HepG2 (cell line): ENCODE data around the gene HSPA1A. TPM values are rescaled to one million over a fixed set of nuclear protein-coding genes. Genes with fewer than 3 reads are reported as not detected.

ENCODE experiments used
- ARID5B ChIP-seq: IDR thresholded peaks from 2 replicates; pipeline ENCODE4 v1.4.0; 2020; ENCODE audit warnings: mild to moderate bottlenecking, missing genetic modification reagents
- ATF2 ChIP-seq: sonication (generic); formaldehyde crosslinking; IDR thresholded peaks from 2 replicates; pipeline ENCODE4 v1.4.0; 2020; ENCODE audit warnings: missing genetic modification reagents
- BCL6 ChIP-seq: IDR thresholded peaks from 2 replicates; pipeline ENCODE4 v1.6.1; 2016; ENCODE audit warnings: missing genetic modification reagents, missing compliant biosample characterization
- ELF1 ChIP-seq: sonication (generic); formaldehyde crosslinking; IDR thresholded peaks from 2 replicates; pipeline ENCODE4 v1.4.0; 2020; ENCODE audit warnings: missing genetic modification reagents
- ETV6 ChIP-seq: sonication (generic); formaldehyde crosslinking; conservative IDR thresholded peaks from 2 replicates; pipeline ENCODE4 v1.4.0; 2020; ENCODE audit warnings: missing genetic modification reagents
- FOXJ3 ChIP-seq: sonication (generic); formaldehyde crosslinking; IDR thresholded peaks from 2 replicates; pipeline ENCODE4 v1.4.0; 2020; ENCODE audit warnings: missing genetic modification reagents, mild to moderate bottlenecking, borderline replicate concordance
- GATAD1 ChIP-seq: IDR thresholded peaks from 2 replicates; pipeline ENCODE4 v1.6.1; 2016; ENCODE audit warnings: missing genetic modification reagents, missing compliant biosample characterization
- HNF1A ChIP-seq, 2 experiments: sonication (generic) in 1 of 2; formaldehyde crosslinking in 1 of 2; IDR thresholded peaks; 2 replicates each; pipeline versions ENCODE4 v1.4.0 to v1.6.1; 2016 to 2020; ENCODE audit warnings: borderline replicate concordance in 1 of 2, low read depth in 1 of 2, mild to moderate bottlenecking in 1 of 2, missing genetic modification reagents in 1 of 2
- KDM4B ChIP-seq: sonication (generic); formaldehyde crosslinking; IDR thresholded peaks from 2 replicates; pipeline ENCODE4 v1.4.0; 2020; ENCODE audit warnings: missing genetic modification reagents
- LCORL ChIP-seq, 2 experiments: fragments of 450-650 bp in 1 of 2; sonication (generic) in 1 of 2; formaldehyde crosslinking in 1 of 2; IDR thresholded peaks; 2 replicates each; pipeline versions ENCODE4 v1.5.0 to v1.6.1; 2017 to 2020; ENCODE audit warnings: antibody characterized with exemption in 1 of 2, missing genetic modification reagents in 1 of 2
- MAFK ChIP-seq, 2 experiments: IDR thresholded peaks in 1 of 2; conservative IDR thresholded peaks in 1 of 2; 2 replicates each; pipeline ENCODE4 v1.6.1; 2011; ENCODE audit warnings: improper control_type of control experiment in 2 of 2, low read length in 2 of 2
- MIER3 ChIP-seq: IDR thresholded peaks from 2 replicates; pipeline ENCODE4 v1.6.1; 2016; ENCODE audit warnings: missing compliant biosample characterization, borderline replicate concordance
- NCOA2 ChIP-seq: sonication (generic); formaldehyde crosslinking; IDR thresholded peaks from 2 replicates; pipeline ENCODE4 v1.8.0; 2022; ENCODE audit warnings: inconsistent platforms
- NR2F6 ChIP-seq, 2 experiments: IDR thresholded peaks; 2 replicates each; pipeline ENCODE4 v1.6.1; 2016; ENCODE audit warnings: antibody characterized with exemption in 1 of 2, mild to moderate bottlenecking in 1 of 2
- ZBTB21 ChIP-seq: sonication (generic); formaldehyde crosslinking; IDR thresholded peaks from 2 replicates; pipeline ENCODE4 v1.4.0; 2020; ENCODE audit warnings: missing genetic modification reagents
- ZBTB25 ChIP-seq: IDR thresholded peaks from 2 replicates; pipeline ENCODE4 v1.6.1; 2018; ENCODE audit warnings: missing genetic modification reagents
- ZMYM2 ChIP-seq: sonication (generic); formaldehyde crosslinking; IDR thresholded peaks from 2 replicates; pipeline ENCODE4 v1.8.0; 2022; ENCODE audit warnings: mild to moderate bottlenecking, missing genetic modification reagents
- ZMYM3 ChIP-seq: sonication (generic); formaldehyde crosslinking; IDR thresholded peaks from 2 replicates; pipeline ENCODE4 v1.5.1; 2020; ENCODE audit warnings: mild to moderate bottlenecking, missing genetic modification reagents
- polyA plus RNA-seq, 8 experiments: library from polyadenylated mRNA; depleted of rRNA in 3 of 8; stranded (reverse) in 7 of 8; unstranded in 1 of 8; fragments of >200 nt; fragmentation: Illumina TruSeq in 4 of 8; extraction: Trizol in 4 of 8; gene quantifications; 2 replicates each; pipeline versions ENCODE4 v1.2.1 to v1.2.3, GENCODE V29; 2011 to 2016; ENCODE audit warnings: low read depth in 4 of 8, missing spikeins in 1 of 8, mixed read lengths in 1 of 8; ENCODE audit not compliant: insufficient read depth in 1 of 8
- total RNA-seq, 5 experiments: library from RNA; depleted of rRNA; stranded (reverse); fragments of >200 nt; fragmentation: Illumina TruSeq; extraction: Trizol; gene quantifications; 2 replicates each; pipeline ENCODE4 v1.2.3, GENCODE V29; 2016; ENCODE audit warnings: low read depth in 1 of 5

Gene HSPA1A
- total and polyA plus RNA-seq, 2 of the 13 experiments (the other 11 are each of a cell fraction or from before 2014, with no cell fraction given) = 44.5 to 85.0 TPM

GRCh38 chr6:31769684-31770371 lies 45.5 kb upstream of the HSPA1A start (continued):
- no peak for TF ChIP-seq HNF1A (IDR thresholded peaks at IDR 0.05; ENCODE audit: low read depth)
- 0 out of 2 replicates have a peak, but pooled peaks have one; percentile 17 for TF ChIP-seq HNF1A (CRISPR knock-in tag; IDR thresholded peaks at IDR 0.05; ENCODE audit: borderline replicate concordance)
- TF ChIP-seq ARID5B = peak; percentile 61
- TF ChIP-seq ZMYM3 (CRISPR knock-in tag) = peak; percentile 46; the same call in 1 of the 2 replicates
- TF ChIP-seq LCORL (IDR thresholded peaks at IDR 0.05) = no peak
- peak; percentile 81 for TF ChIP-seq LCORL (CRISPR knock-in tag; IDR thresholded peaks at IDR 0.05)
- TF ChIP-seq KDM4B (CRISPR knock-in tag) = peak; percentile 83; the same call in 1 of the 2 replicates
- TF ChIP-seq NCOA2 (CRISPR knock-in tag) = 0 out of 2 replicates have a peak, but pooled peaks have one; percentile 21
- TF ChIP-seq MIER3 (CRISPR knock-in tag) = peak; percentile 75; the same call in 1 of the 2 replicates
- TF ChIP-seq ZBTB25 (CRISPR knock-in tag) = peak; percentile 61; the same call in 1 of the 2 replicates
- TF ChIP-seq ZMYM2 (CRISPR knock-in tag) = peak; percentile 77
- TF ChIP-seq MAFK (conservative IDR thresholded peaks at IDR 0.05 in 1 of 2, IDR thresholded peaks at IDR 0.05 in 1 of 2; ENCODE audit: low read length in 2 of 2) = no peak
- TF ChIP-seq ELF1 (CRISPR knock-in tag) = peak; percentile 61
- no peak for TF ChIP-seq NR2F6 (IDR thresholded peaks at IDR 0.05)
- peak; percentile 51; the same call in 1 of the 2 replicates for TF ChIP-seq NR2F6 (CRISPR knock-in tag; IDR thresholded peaks at IDR 0.05)
- peak; percentile 58 for TF ChIP-seq GATAD1 (CRISPR knock-in tag)
- 0 out of 2 replicates have a peak, but pooled peaks have one; percentile 29 for TF ChIP-seq ZBTB21
- TF ChIP-seq ETV6 (CRISPR knock-in tag) = no peak; the same call in 1 of the 2 replicates
- TF ChIP-seq FOXJ3 (CRISPR knock-in tag) = no peak
- peak; percentile 76; the same call in 1 of the 2 replicates for TF ChIP-seq ATF2 (CRISPR knock-in tag)
- peak; percentile 46 for TF ChIP-seq BCL6 (CRISPR knock-in tag)
